HCT116 (cell line): ENCODE data around the gene FAM83E. TPM values are rescaled to one million over a fixed set of nuclear protein-coding genes. Genes with fewer than 3 reads are reported as not detected.

Source experiments
- ATAC-seq: fragments of 200-7000 bp; cut with Tn5 transposase; 2 replicates; pipeline ENCODE4 v1.9.1; 2020; ENCODE audit warnings: mild to moderate bottlenecking, moderate library complexity
- BruUV-seq: library from RNA; stranded (reverse); fragments of 400-500 nt; replicated peaks from 2 replicates; lab custom pipeline; 2021; lab: Mats Ljungman, UMichigan
- CTCF ChIA-PET: fragments of 300-600 bp; sonication (Branson Sonifier 250); formaldehyde crosslinking; loops from one replicate; lab custom pipeline; 2021; ENCODE audit warnings: antibody characterized with exemption; lab: Charles Lee
- POLR2A ChIA-PET: fragments of 300-600, 350-600 bp; sonication (Branson Sonifier 250); formaldehyde crosslinking; loops from one replicate; lab custom pipeline; 2021; ENCODE audit warnings: antibody characterized with exemption; lab: Charles Lee
- RAD21 ChIA-PET, 2 experiments: fragments of 300-600 bp; sonication (Branson Sonifier 250); formaldehyde crosslinking; loops; one replicate each; lab custom pipeline; 2023; ENCODE audit warnings: low total read pairs in 2 of 2; ENCODE audit not compliant: uncharacterized antibody in 2 of 2, unreplicated experiment in 2 of 2, low non-redundant PET in 1 of 2; lab: Charles Lee
- DNase-seq: peaks from one replicate; pipeline ENCODE4 v3.0.0-alpha.2; 2010; ENCODE audit warnings: low read depth, low spot score
- H2AFZ ChIP-seq: fragments of 200-600 bp; shearing (Covaris generic), sonication (generic); 2 replicates; pipeline ENCODE4 v1.6.1; 2017; ENCODE audit warnings: low read depth, mixed run types, mixed read lengths, antibody characterized with exemption, low read length; ENCODE audit not compliant: poor library complexity, severe bottlenecking
- H3K27ac ChIP-seq: 2 replicates; pipeline ENCODE4 v1.5.1; 2012; ENCODE audit warnings: low read depth, low read length
- H3K27me3 ChIP-seq: fragments of 200-600 bp; sonication (generic); 2 replicates; pipeline ENCODE4 v1.6.1; 2016; ENCODE audit warnings: mixed run types, low read length, mixed read lengths; ENCODE audit not compliant: insufficient read depth
- H3K36me3 ChIP-seq, 2 experiments: fragments of 200-500 bp in 1 of 2; fragments of 200-600 bp in 1 of 2; sonication (Bioruptor generic) in 1 of 2; sonication (generic) in 1 of 2; 2 replicates each; pipeline versions ENCODE4 v1.5.1 to v1.6.1; 2014 to 2016; ENCODE audit warnings: low read length in 2 of 2, inconsistent platforms in 1 of 2, mixed read lengths in 1 of 2, mixed run types in 1 of 2; ENCODE audit not compliant: insufficient read depth in 2 of 2, control insufficient read depth in 1 of 2
- H3K4me1 ChIP-seq, 2 experiments: fragments of 200-600 bp in 1 of 2; sonication (generic) in 1 of 2; 2 replicates each; pipeline versions ENCODE4 v1.5.1 to v1.6.1; 2012 to 2017; ENCODE audit warnings: low read length in 2 of 2, inconsistent platforms in 1 of 2, mild to moderate bottlenecking in 1 of 2, mixed read lengths in 1 of 2, mixed run types in 1 of 2, moderate library complexity in 1 of 2; ENCODE audit not compliant: insufficient read depth in 2 of 2, control insufficient read depth in 1 of 2
- H3K4me2 ChIP-seq: fragments of 200-600 bp; sonication (generic); 2 replicates; pipeline ENCODE4 v1.6.1; 2017; ENCODE audit warnings: mixed run types, low read length, mixed read lengths
- H3K4me3 ChIP-seq, 2 experiments: fragments of 200-600 bp in 1 of 2; sonication (generic) in 1 of 2; replicated peaks in 1 of 2; 2 replicates each; pipeline ENCODE4 v1.5.1; 2011 to 2016; ENCODE audit warnings: low read length in 2 of 2, control low read depth in 1 of 2, low read depth in 1 of 2, mild to moderate bottlenecking in 1 of 2, mixed read lengths in 1 of 2, mixed run types in 1 of 2
- H3K79me2 ChIP-seq: fragments of 200-600 bp; sonication (generic); 2 replicates; pipeline ENCODE4 v1.6.1; 2017; ENCODE audit warnings: mild to moderate bottlenecking, mixed run types, low read length, moderate library complexity, mixed read lengths; ENCODE audit not compliant: insufficient read depth
- H3K9ac ChIP-seq: fragments of 200-600 bp; sonication (generic); 2 replicates; pipeline ENCODE4 v1.6.1; 2016; ENCODE audit warnings: low read length, mixed read lengths
- H3K9me2 ChIP-seq: fragments of 200-600 bp; sonication (generic), shearing (Covaris generic); 2 replicates; pipeline ENCODE4 v1.6.1; 2017; ENCODE audit warnings: mixed run types, mild to moderate bottlenecking, moderate library complexity; ENCODE audit not compliant: insufficient read depth
- H3K9me3 ChIP-seq, 2 experiments: fragments of 200-500 bp in 1 of 2; fragments of 200-600 bp in 1 of 2; sonication (Bioruptor generic) in 1 of 2; sonication (generic) in 1 of 2; 2 replicates each; pipeline ENCODE4 v1.6.1; 2014 to 2017; ENCODE audit warnings: low read length in 2 of 2, mixed read lengths in 2 of 2, inconsistent platforms in 1 of 2, low read depth in 1 of 2, mild to moderate bottlenecking in 1 of 2, mixed run types in 1 of 2, moderate library complexity in 1 of 2; ENCODE audit not compliant: control insufficient read depth in 1 of 2, insufficient read depth in 1 of 2
- H4K20me1 ChIP-seq: fragments of 200-600 bp; sonication (generic), shearing (Covaris generic); 2 replicates; pipeline ENCODE4 v1.6.1; 2017; ENCODE audit warnings: mixed run types, mild to moderate bottlenecking, moderate library complexity; ENCODE audit not compliant: insufficient read depth
- ATF3 ChIP-seq: IDR thresholded peaks from 2 replicates; pipeline ENCODE4 v1.6.1; 2012
- CBX3 ChIP-seq: IDR thresholded peaks from 2 replicates; pipeline ENCODE4 v1.6.1; 2012; ENCODE audit warnings: low read depth
- CEBPB ChIP-seq: IDR thresholded peaks from 2 replicates; pipeline ENCODE4 v1.6.1; 2012; ENCODE audit warnings: low read depth
- CTCF ChIP-seq, 3 experiments: fragments of 200-600 bp in 1 of 3; sonication (generic) in 1 of 3; IDR thresholded peaks in 2 of 3; conservative IDR thresholded peaks in 1 of 3; 2 replicates each; pipeline ENCODE4 v1.5.1; 2012 to 2017; ENCODE audit warnings: low read depth in 2 of 3, low read length in 2 of 3, antibody characterized with exemption in 1 of 3, borderline replicate concordance in 1 of 3, control low read depth in 1 of 3, mild to moderate bottlenecking in 1 of 3, mixed read lengths in 1 of 3, mixed run types in 1 of 3, moderate library complexity in 1 of 3; ENCODE audit not compliant: insufficient read depth in 1 of 3
- EGR1 ChIP-seq: IDR thresholded peaks from 2 replicates; pipeline ENCODE4 v1.6.1; 2012; ENCODE audit warnings: low read depth
- ELF1 ChIP-seq: IDR thresholded peaks from 2 replicates; pipeline ENCODE4 v1.6.1; 2012; ENCODE audit warnings: low read depth, borderline replicate concordance
- EZH2phosphoT487 ChIP-seq: fragments of 200-600 bp; IDR thresholded peaks from 2 replicates; pipeline ENCODE4 v1.6.1; 2018; ENCODE audit warnings: antibody characterized with exemption, borderline replicate concordance
- FOSL1 ChIP-seq: IDR thresholded peaks from 2 replicates; pipeline ENCODE4 v1.6.1; 2012; ENCODE audit warnings: low read depth
- MAX ChIP-seq: IDR thresholded peaks from 2 replicates; pipeline ENCODE4 v1.6.1; 2012
- POLR2A ChIP-seq: IDR thresholded peaks from 2 replicates; pipeline ENCODE4 v1.7.0; 2011; ENCODE audit warnings: borderline replicate concordance; ENCODE audit not compliant: insufficient read depth, insufficient read length; ENCODE audit errors: extremely low read depth
- RAD21 ChIP-seq: IDR thresholded peaks from 2 replicates; pipeline ENCODE4 v1.6.1; 2012; ENCODE audit warnings: low read depth, mild to moderate bottlenecking
- REST ChIP-seq: IDR thresholded peaks from 2 replicates; pipeline ENCODE4 v1.6.1; 2012; ENCODE audit warnings: low read depth
- SIN3A ChIP-seq: IDR thresholded peaks from 2 replicates; pipeline ENCODE4 v1.6.1; 2012; ENCODE audit warnings: low read depth
- SP1 ChIP-seq: IDR thresholded peaks from 2 replicates; pipeline ENCODE4 v1.6.1; 2012; ENCODE audit warnings: low read depth
- SRF ChIP-seq: IDR thresholded peaks from 2 replicates; pipeline ENCODE4 v1.6.1; 2012; ENCODE audit warnings: low read depth
- YY1 ChIP-seq: IDR thresholded peaks from 2 replicates; pipeline ENCODE4 v1.6.1; 2011; ENCODE audit warnings: low read length, low read depth, moderate library complexity, mild to moderate bottlenecking; ENCODE audit not compliant: insufficient replicate concordance; ENCODE audit errors: extremely low read depth
- ZFX ChIP-seq: fragments of 450-650 bp; IDR thresholded peaks from 2 replicates; pipeline ENCODE4 v1.6.1; 2017
- ZNF274 ChIP-seq: fragments of 200-500 bp; sonication (Bioruptor generic); IDR thresholded peaks from 2 replicates; pipeline ENCODE4 v1.6.1; 2014; ENCODE audit warnings: mild to moderate bottlenecking, low read depth, low read length, inconsistent platforms
- intact Hi-C: fragments of 100-400 bp; cut with micrococcal nuclease; formaldehyde crosslinking; loops from 2 replicates; pipeline ENCODE4 v1.10.0; 2022
- total RNA-seq: library from RNA; stranded (reverse); gene quantifications from one replicate; pipeline ENCODE4 v1.2.1, GENCODE V29; 2021; ENCODE audit not compliant: unreplicated experiment

FAM83E gene
- total RNA-seq, 1 experiment from 2014 or later, result 6.8 TPM

- H3K27me3 ChIP-seq, result no peaks in the 10 kb centered on the region
- POLR2A ChIA-PET, result no interaction called here
- no peaks in the 10 kb centered on the region for H3K36me3 ChIP-seq
- H3K9ac ChIP-seq, result no peak overlapping the region
- no peak overlapping the region for H3K4me2 ChIP-seq
- RAD21 ChIA-PET, result no interaction called here
- H4K20me1 ChIP-seq, result no peaks in the 10 kb centered on the region
- H3K9me3 ChIP-seq, result no peaks in the 10 kb centered on the region
- no peaks in the 10 kb centered on the region for H3K9me2 ChIP-seq
- intact Hi-C loops, result no loop called here
- DNase-seq, result no peak
- no peaks in the 10 kb centered on the region for H3K79me2 ChIP-seq
- CTCF ChIA-PET, result no interaction called here
- TF ChIP-seq ZFX, result no peak
- TF ChIP-seq ZNF274, result no peak
- no peak overlapping the region for H3K27ac ChIP-seq
- H2AFZ ChIP-seq, result no peak overlapping the region
- H3K4me1 ChIP-seq, result peaks cover 0 to 5% of the 10 kb centered on the region in 2 experiments; a peak in 2 of 4 replicates
- no peak overlapping the region for H3K4me3 ChIP-seq
- no peak for ATAC-seq
- no TSS peak for BruUV-seq
Measured at GRCh38 chr19:48603850-48604249, 11.0 kb downstream of the FAM83E start.

- H3K9ac ChIP-seq, result no peak overlapping the region
- ChIA-PET CTCF (no interaction called here), RAD21 (no interaction called here), POLR2A (no interaction called here)
- H2AFZ ChIP-seq, result no peak overlapping the region
- no peak for DNase-seq
- no peaks in the 10 kb centered on the region for H3K9me2 ChIP-seq
- no peaks in the 10 kb centered on the region for H3K36me3 ChIP-seq
- BruUV-seq, result no TSS peak
- H3K9me3 ChIP-seq, result no peaks in the 10 kb centered on the region
- no peaks in the 10 kb centered on the region for H3K27me3 ChIP-seq
- no peak overlapping the region for H3K4me2 ChIP-seq
- H3K79me2 ChIP-seq, result no peaks in the 10 kb centered on the region
- ATAC-seq, result no peak
- intact Hi-C loops, result no loop called here
- H4K20me1 ChIP-seq, result no peaks in the 10 kb centered on the region
- H3K27ac ChIP-seq, result no peak overlapping the region
- no peak overlapping the region for H3K4me3 ChIP-seq
- peaks cover 0 to under 1% of the 10 kb centered on the region in 2 experiments; a peak in 1 of 4 replicates for H3K4me1 ChIP-seq
- TF ChIP-seq SP1 (no peak), CEBPB (no peak), ATF3 (no peak), EZH2phosphoT487 (no peak), EGR1 (no peak), RAD21 (no peak), CBX3 (no peak), ELF1 (no peak), SIN3A (no peak), YY1 (no peak), ZNF274 (no peak), CTCF (IDR thresholded peaks at IDR 0.05 in 2 of 3, conservative IDR thresholded peaks at IDR 0.05 in 1 of 3; ENCODE audit: borderline replicate concordance in 1 of 3, insufficient read depth in 1 of 3, low read depth in 2 of 3, low read length in 2 of 3) (no peak), MAX (no peak), POLR2A (no peak), FOSL1 (no peak), SRF (no peak), REST (no peak)
Measured at GRCh38 chr19:48603449-48603848, 11.4 kb downstream of the FAM83E start.
